ENCODE measurements around the gene ATG13.

DNA sequence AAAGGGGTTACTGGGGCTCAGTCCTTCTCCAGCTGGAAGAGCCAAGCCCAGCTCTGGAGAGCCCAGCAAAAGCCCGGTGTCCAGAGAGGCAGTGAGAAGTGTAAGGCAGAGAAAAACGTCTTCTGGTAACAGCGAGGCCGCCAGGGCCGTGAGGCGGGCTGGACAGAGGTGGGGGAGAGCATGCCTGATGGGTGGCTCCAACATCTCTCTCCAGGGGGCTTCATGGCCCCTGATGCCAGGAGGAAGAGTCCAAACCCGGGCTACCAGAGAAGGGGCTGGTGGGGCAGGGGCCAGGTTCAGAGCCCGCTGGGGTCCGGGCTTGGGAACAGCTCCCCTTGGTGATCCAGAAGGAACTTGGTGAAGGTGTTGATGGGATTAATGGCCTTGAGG is 61.4 kb downstream of the ATG13 start:
- TF ChIP-seq, protein P1, sequence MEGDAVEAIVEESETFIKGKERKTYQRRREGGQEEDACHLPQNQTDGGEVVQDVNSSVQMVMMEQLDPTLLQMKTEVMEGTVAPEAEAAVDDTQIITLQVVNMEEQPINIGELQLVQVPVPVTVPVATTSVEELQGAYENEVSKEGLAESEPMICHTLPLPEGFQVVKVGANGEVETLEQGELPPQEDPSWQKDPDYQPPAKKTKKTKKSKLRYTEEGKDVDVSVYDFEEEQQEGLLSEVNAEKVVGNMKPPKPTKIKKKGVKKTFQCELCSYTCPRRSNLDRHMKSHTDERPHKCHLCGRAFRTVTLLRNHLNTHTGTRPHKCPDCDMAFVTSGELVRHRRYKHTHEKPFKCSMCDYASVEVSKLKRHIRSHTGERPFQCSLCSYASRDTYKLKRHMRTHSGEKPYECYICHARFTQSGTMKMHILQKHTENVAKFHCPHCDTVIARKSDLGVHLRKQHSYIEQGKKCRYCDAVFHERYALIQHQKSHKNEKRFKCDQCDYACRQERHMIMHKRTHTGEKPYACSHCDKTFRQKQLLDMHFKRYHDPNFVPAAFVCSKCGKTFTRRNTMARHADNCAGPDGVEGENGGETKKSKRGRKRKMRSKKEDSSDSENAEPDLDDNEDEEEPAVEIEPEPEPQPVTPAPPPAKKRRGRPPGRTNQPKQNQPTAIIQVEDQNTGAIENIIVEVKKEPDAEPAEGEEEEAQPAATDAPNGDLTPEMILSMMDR (IDR thresholded peaks at IDR 0.05), result no peak
- TF ChIP-seq POLR2AphosphoS5 (IDR thresholded peaks at IDR 0.05; ENCODE audit: insufficient read depth in 1 of 2, low read depth in 1 of 2), result no peak
